ENCODE data around the gene LBHD2.

- TF ChIP-seq, protein P1, sequence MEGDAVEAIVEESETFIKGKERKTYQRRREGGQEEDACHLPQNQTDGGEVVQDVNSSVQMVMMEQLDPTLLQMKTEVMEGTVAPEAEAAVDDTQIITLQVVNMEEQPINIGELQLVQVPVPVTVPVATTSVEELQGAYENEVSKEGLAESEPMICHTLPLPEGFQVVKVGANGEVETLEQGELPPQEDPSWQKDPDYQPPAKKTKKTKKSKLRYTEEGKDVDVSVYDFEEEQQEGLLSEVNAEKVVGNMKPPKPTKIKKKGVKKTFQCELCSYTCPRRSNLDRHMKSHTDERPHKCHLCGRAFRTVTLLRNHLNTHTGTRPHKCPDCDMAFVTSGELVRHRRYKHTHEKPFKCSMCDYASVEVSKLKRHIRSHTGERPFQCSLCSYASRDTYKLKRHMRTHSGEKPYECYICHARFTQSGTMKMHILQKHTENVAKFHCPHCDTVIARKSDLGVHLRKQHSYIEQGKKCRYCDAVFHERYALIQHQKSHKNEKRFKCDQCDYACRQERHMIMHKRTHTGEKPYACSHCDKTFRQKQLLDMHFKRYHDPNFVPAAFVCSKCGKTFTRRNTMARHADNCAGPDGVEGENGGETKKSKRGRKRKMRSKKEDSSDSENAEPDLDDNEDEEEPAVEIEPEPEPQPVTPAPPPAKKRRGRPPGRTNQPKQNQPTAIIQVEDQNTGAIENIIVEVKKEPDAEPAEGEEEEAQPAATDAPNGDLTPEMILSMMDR (IDR thresholded peaks at IDR 0.05 in 8 of 11, conservative IDR thresholded peaks at IDR 0.05 in 3 of 11): no peak
- peak in 1 of 3 donors; percentile 37 for TF ChIP-seq POLR2AphosphoS5 (IDR thresholded peaks at IDR 0.05)
Measured at GRCh38 chr14:103126088-103126872, 42.3 kb downstream of the LBHD2 start.
